GM21723 (cell line): ENCODE results near the gene DNAH1.
A peak's percentile ranks its signal among the peaks of the same experiment; 100 is the strongest.
"Not testable (repeated sequence)": the region's sequence is repeated elsewhere in the genome, so short reads cannot be mapped to it uniquely, and the experiment has no call there.

Source experiments
- ATAC-seq: cut with Tn5 transposase; IDR thresholded peaks from one replicate; pipeline ENCODE4 v1.9.1; 2021; ENCODE audit warnings: mild to moderate bottlenecking, moderate library complexity; ENCODE audit not compliant: unreplicated experiment

Gene DNAH1

DNA sequence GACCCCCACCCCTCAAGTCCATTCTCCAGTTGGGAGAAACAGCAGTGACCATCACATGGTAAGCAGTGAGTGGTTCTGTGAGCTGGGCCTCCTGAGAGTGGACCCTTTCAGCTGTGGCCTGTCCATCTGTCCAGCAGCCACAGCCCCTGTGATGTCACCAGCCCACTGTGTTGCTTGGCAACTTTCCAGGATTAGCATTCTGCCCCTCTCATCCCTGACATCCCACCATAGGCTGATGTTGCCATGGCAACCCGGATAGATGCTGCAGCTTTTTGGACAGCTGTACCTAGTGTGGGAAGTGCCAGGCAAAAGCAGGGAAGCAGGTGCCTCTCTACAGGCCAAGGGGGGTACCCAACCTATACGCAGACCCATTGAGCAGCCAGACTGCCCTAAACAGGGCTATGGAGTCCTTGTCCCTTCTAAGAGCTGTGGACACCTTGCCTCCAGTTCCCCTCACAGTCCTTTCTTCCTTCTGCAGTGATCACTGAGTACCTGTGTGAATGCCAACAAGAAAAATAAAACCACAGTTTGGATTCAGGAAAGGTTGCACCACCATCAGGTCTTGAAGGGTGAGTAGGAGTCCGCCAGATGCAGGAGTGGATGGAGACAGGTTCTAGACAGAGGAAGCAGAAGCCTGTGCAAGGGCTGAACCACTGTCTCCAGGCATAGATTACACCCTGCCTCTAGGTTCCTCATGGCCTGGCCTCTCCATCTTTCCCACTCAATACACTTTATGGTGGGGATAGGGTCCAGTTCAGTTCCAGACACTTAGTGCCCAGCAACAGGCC is at the start of gene DNAH1:
TSS of gene DNAH1 (plus strand) at position 343 of the 788 bp plus-strand sequence. CDS start 6,124 bp downstream, outside the sequence.
- no peak for ATAC-seq

DNA sequence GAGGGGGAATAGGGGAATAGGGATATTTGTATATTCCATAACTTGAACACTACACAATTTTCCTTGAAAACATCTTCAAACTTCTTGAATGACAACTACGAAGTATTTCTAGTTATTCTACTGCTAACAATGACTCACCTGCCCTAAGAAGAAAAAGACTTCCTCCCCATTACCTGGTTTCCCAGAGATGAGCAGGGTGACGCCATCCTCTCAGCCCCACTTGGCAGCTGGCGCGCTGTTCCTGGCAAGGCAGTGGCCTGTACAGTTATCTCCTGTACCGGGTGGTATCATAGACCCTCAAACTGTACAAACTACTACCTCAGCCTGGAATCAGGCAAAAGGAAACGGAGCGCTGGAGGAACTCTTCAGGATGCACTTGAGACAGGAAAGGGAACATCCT is 48.1 kb upstream of the DNAH1 start:
- ATAC-seq = no peak

DNA sequence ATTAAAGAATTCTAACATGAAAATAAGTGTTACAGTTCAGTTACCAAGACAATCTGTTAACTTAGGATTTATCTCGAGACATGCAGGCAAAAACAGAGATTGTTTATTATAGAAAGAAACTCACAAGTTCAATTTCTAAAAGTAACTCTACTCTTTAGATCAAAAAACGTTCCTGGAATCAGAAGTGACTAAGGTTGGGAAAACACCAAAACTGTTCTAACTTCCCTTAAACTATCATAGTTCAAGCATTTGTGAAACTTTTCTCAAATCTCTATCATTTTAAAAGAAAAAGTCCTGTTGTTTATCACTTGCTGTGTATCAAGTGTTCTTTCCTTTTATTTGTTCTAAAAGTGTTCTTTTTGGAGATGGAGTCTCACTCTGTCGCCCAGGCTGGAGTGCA is 46.3 kb upstream of the DNAH1 start:
- ATAC-seq = no peak

DNA sequence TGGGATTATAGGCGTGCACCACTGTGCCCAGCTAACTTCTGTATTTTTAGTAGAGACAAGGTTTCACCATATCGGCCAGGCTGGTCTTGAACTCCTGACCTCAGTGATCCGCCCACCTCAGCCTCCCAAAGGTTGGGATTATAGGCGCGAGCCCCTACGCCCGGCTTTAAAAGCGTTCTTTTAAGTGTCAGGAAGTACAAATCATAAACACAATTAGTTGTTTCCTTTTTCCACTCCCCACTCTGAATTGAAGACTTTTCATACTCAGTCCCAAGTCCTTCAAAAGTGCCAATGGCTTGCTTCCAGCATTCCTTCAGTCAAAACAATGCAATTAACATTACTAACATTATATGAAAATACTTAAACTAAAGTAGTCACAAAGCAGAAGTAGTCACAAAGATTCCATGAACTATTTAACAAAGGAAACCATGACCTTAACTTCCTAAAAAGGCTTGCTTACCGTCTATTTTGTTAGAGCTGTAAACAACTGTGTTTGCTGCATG is 45.8 kb upstream of the DNAH1 start:
- ATAC-seq = no peak

DNA sequence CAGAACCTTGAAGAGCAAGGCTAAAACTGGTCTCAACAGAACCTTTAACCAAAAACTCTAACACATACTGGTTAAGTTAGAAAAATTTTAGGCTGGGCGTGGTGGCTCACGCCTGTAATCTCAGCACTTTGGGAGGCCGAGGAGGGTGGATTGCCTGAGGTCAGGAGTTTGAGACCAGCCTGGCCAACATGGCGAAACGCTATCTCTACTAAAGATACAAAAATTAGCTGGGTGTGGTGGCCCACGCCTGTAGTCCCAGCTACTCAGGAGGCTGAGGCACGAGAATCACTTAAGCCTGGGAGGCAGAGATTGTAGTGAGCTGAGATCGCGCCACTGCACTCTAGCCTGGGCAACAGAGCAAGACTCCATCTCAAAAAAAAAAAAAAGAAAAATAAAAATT is 43.9 kb upstream of the DNAH1 start:
- not testable (repeated sequence) for ATAC-seq

DNA sequence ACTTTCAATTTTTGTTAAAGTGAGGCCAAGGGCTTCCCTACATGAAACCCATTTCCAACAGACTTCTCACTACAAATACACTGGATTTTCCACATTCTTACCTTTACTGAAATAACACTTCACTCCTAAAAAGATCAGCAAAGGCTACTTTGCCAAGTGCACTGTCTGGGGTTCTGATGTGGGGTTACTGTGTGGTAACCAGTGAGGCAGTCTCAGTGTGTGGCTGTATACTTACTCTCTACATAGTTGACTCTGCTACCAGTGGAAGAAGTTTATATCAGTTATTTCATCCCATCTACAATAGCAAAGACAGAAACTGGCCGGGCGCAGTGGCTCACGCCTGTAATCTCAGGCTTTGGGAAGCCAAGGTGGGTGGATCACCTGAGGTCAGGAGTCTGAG is 43.3 kb upstream of the DNAH1 start:
- no peak for ATAC-seq

DNA sequence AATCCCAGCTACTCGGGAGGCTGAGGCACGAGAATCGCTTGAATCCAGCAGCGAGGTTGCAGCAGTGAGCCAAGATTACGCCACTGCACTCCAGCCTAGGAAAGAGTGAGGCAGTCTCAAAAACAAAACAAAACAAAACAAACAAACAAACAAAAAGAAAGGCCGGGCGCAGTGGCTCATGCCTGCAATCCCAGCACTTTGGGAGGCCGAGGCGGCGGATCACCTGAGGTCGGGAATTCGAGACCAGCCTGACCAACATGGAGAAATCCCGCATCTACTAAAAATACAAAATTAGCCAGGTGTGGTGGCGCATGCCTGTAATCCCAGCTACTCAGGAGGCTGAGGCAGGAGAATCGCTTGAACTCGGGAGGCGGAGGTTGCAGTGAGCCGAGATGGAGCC is 41.3 kb upstream of the DNAH1 start:
- ATAC-seq = not testable (repeated sequence)

DNA sequence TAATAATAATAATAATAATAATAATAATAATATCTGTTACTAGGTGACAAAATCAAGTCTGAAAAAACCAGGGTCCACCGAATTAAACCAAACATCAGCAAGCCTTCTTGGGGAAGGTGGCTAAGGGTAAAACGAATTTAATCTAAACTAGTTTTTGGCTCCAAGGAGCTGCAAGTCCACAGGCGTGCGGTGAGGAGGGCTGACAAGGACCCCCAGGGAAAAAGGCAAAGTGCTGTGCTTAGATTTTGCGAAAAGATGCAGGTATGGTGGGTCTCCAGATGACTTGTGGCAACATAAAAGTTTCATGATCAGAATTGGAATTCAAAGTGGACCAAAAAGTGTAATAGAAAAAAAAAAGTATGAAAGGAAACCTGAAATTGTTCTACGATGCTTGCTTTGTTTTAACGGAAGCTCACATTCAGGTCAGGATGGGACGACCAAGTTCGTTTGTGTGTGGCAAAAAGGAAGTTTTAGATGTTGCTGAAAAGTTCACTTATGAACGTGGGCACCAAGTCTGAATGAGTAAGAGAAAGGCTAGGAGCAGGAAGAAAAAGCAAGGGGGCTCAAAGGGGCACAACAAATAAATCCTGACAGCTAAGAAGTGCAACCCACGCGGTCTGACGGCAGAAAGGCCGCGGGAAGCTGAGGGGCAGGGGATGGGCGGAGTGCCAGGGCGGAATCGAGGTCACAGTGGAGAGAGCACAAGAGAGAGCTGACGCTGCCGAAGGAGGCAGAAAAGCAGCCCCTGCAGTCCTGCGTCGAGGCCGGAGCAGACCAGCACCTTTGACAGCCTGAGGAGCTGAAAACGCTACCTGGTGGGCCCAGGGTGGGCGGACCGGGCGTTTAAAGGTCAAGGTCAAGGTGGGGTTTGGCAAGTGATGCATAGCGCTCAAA is 38.8 kb upstream of the DNAH1 start:
- ATAC-seq = peak; percentile 30

DNA sequence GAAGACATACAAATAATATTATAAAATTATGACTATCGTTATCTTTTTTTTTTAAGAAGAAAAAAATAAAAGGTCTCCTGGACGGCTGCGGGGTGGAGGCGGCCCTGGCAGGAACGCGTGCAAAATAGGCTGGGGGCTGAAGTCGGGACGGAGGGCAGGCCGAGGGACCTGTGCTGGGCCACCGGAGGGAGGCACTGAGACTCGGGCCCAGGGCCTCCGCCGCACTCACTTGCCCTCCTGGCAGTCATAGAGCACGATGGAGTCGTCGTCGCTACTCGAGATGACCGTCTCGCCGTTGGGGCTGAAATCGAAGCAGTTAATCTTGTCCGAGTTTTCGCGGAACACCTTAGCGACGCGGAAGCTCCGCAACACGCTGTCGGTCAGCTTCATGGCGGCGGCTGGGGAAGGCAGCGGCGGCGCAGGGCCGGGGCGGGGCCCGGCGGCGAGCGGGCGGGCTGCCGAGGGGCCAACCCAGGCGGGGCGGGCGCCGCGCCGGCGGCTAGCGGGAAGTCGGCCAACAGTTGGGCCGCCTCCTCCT is 38.1 kb upstream of the DNAH1 start:
- ATAC-seq = peak; percentile 66

DNA sequence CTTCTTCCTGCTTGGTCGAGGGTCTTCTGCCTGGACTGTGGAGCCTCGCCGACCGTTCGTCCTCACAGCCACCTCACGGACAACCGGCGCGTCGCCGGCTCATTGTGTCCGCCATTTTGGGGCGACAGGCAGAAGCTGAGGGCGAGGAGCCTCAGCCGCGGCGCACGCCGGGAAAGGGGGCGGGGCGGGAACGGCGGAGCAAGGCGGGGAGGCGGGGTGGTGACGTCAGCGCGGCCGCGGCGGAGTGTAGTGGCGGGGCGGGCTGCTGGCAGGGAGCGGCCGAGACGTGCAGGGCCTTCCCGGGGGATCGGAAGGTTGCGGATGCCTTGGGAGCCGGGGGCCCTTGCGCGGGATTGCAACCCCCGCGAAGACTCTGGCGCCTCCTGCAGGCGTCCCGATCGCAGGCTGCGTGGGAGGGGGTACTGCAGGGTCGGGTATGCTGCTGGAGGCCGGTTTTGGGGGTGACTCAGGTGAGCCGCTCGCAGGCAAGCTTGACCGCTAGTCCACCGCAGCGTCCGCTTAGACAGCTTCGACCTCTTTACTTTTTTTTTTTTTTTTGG is 37.5 kb upstream of the DNAH1 start, which contains the start of gene WDR82:
TSS of gene WDR82 (minus strand) at position 140 of the 560 bp plus-strand sequence. CDS start 288 bp downstream, outside the sequence.
- ATAC-seq = peak; percentile 78

DNA sequence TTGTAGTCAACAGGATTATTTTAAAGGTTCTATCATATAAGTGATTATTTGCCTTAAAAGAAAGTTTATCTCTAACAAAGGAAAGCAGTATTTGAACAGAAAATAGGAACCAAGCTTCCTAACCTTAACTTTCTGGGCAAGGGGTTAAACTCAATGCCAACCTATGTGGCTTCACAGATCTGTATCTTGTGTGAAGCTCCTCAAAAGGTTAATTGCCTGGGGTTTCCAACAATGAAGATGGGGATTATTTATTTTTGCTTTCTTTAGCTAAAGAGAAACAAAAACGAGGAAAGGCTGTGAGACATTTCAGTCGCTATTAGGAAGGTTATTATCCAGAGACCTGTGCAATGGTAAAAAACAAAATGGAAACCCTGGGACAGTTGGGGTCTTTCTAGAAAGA is 36.5 kb upstream of the DNAH1 start:
- no peak for ATAC-seq

DNA sequence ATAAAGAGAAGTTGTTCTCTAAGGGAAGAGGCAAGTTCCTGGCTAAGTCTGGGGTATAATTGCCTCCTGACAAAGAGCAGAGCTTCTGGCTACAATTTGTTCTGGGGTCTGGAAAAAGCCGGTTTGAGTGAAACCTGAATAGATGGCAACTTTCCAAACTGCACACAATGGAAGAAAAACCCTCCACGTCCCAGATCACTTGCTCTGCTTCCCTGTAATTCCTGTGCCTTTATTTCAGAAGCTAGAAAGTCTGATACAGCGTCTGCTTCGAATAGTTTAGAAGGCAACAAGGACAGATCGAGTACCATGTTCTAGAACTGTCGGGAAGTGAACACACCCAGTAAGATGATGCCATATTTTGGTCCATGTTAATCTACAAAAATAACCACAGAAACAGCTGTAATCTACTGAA is 36.1 kb upstream of the DNAH1 start:
- ATAC-seq = no peak

DNA sequence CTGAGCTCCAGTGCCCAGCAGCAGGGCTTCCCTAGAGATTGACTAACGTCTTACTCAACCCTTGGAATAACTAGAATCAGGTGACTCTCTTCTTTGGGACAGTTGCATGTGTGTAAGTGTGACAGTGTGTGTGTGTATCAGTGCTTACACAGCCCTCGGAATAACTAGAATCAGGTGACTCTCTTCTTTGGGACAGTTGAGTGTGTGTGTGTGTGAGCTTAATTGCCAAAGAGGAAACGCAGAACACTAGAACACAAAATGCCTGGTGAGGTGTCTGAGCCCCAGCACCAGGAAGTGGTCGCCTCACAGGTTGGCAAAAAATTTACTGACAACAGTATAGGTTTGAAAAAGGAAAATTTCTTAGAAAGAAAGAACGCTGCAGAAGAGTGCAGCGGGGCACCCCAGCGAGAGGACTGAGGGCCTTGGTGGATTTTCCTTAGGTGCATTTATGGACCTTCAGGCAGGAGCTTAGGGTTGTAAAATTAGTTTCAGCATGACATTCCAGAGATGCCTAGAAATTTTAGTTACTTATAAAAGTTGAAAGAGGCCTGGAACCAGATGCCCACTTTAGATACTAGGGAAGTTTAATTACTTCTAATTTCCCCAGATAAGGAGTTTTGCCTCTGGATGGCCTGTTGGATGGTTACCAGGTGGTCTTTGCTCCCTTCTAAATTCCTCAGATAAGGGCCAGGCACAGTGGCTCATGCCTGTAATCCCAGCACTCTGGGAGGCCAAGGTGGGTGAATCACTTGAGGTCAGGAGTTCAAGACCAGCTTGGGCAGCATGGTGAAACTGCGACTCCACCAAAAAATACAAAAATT is 33.9 kb upstream of the DNAH1 start:
- no peak for ATAC-seq

DNA sequence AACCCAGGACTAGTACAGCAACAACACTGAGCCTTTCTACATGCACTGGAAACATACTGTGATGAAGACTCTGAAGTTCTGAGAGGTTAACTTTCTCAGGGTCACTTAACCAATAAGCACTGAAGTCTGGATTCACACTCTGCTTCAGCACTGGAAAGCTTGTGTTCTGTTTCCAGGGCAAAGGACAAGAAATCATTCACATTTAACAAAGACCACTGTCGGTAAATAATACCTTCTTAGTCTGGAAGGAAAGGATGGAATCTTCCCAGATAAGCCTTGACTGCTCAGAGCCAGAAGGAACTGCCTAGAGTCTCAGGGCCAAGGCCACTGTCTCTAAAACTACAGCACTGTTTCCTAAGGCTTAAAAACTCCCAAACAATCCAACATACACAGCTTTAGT is 32.8 kb upstream of the DNAH1 start:
- ATAC-seq = no peak

DNA sequence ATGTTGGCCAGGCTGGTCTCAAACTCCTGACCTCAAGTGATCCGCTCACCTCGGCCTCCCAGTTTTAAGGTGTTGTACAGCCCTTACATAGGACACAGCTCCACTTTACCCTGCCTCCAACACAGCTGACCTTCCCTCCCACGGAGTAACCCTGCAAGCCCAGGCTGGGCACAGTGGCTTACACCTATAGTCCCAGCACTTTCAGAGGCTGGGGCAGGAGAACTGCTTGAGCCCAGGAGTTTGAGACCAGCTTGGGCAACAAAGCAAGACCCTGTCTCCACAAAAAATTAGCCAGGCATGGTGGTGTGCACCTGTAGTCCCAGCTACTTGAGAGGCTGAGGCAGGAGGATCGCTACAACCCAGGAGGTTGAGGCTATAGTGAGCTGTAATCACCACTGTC is 32.1 kb upstream of the DNAH1 start:
- ATAC-seq = not testable (repeated sequence)

DNA sequence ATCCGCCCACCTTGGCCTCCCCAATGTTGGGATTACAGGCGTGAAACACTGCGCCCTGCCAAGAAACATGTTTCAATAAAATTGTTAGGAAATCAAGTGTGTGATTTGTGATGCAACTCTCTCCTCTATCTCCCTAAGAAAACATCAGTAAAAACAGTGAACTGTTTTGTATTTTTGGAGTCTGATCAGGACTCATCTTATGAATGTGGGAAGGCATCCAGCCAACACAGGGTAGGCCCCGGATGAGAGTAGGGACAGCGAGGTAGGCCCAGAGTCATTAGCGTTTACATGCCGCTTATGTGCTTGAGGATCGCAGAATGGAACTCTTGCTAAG is 29.4 kb upstream of the DNAH1 start:
- ATAC-seq = no peak

DNA sequence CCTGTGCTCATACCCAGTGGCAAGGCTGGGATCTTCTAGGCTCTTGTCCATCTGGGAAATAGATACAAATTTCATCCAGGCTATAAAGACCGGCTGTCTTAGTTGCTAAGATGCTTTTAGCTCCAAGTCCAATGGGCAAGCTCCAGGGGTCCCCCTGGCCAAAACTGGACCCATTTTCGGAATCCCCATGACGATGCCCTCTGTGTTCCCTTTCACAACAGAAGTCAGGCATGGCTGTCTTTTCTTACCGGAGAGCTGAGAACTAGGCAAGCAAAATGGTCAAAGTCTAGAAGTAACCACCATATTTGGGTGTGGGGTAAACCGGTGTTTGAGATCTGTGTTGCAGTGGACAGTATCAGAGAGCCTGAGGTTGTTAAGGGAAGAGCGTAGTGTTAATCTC is 27.4 kb upstream of the DNAH1 start:
- ATAC-seq = no peak

DNA sequence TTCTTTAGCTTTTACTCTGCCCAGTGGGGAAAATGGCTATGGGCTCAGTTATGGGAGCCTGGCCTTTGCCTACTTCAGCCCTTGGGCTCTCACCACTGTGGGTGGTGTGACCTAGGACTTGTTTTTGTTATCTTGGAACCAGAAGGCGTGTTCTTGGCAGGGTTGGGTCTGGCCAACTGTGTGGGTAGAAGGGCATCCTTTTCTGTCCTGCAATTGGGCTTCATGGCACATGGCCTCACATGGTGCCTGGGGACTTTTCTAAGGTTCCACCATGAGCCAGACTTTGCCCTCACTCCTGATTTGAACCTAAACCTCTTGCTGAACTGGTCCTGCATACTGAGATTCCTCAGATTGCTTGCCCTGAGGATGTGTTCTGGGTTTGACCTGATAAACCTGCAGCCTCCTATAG is 26.8 kb upstream of the DNAH1 start:
- no peak for ATAC-seq

DNA sequence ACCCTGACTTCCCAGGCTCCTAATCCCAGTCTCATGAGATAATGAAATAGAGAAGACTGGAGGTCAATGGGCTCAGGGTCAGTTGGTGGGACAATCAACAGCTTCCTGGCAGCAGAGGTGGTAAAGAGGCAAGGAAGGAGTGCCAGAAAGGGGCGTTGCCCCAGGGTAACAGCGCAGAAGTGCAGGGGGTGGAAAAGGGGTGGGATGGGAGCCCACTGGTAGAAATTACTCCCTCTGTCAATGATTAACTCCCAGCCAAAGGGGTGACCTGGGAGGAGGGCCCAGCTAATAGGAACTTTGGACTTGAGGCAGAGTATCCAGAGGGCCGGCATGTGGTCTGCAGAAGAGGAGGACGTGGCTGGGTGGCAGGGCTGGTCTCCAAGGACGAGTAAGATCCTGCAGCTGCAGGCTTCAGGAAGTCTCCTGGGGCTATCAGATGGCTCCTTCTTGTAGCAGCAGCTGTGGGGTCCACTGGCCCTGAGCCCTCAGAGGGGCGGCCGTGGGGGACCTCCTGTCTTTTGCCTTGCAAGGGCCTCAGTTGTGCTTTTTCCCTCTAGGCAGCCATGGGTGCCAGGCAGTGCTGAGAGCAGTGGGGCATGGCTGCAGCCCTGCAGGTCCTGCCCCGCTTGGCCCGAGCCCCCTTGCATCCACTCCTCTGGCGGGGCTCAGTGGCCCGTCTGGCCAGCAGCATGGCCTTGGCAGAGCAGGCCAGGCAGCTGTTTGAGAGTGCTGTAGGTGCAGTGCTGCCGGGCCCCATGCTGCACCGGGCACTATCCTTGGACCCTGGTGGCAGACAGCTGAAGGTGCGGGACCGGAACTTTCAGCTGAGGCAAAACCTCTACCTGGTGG is 26.1 kb upstream of the DNAH1 start:
- no peak for ATAC-seq
